HEK293T (cell line): ENCODE results near the gene CLCN4.

Experiments
- CTCF ChIA-PET: fragments of 350-600 bp; formaldehyde crosslinking; extraction: SDS; loops from one replicate; lab custom pipeline; 2021; ENCODE audit warnings: antibody characterized with exemption, inconsistent platforms; lab: Yijun Ruan, JAX
- POLR2A ChIA-PET: fragments of 350-600 bp; formaldehyde crosslinking; extraction: SDS; loops from one replicate; lab custom pipeline; 2020; ENCODE audit warnings: antibody characterized with exemption, inconsistent platforms; lab: Yijun Ruan, JAX
- DNase-seq: peaks from one replicate; pipeline ENCODE4 v3.0.0; 2012; ENCODE audit warnings: mixed read lengths; ENCODE audit errors: extremely low spot score
- ARNT ChIP-seq: fragments of 450-650 bp; IDR thresholded peaks from 2 replicates; pipeline ENCODE4 v1.6.1; 2017; ENCODE audit warnings: mild to moderate bottlenecking
- BHLHE40 ChIP-seq: fragments of 450-650 bp; IDR thresholded peaks from 2 replicates; pipeline ENCODE4 v1.6.1; 2016; ENCODE audit warnings: mild to moderate bottlenecking, moderate library complexity, borderline replicate concordance
- CTBP1 ChIP-seq: fragments of 450-650 bp; IDR thresholded peaks from 2 replicates; pipeline ENCODE4 v1.6.1; 2016; ENCODE audit warnings: borderline replicate concordance
- ELF4 ChIP-seq: fragments of 450-650 bp; IDR thresholded peaks from 2 replicates; pipeline ENCODE4 v1.6.1; 2017; ENCODE audit warnings: antibody characterized with exemption
- FOXA1 ChIP-seq: fragments of 450-650 bp; IDR thresholded peaks from 2 replicates; pipeline ENCODE4 v1.6.1; 2016; ENCODE audit warnings: mild to moderate bottlenecking
- FOXK2 ChIP-seq: fragments of 450-650 bp; IDR thresholded peaks from 2 replicates; pipeline ENCODE4 v1.6.1; 2016; ENCODE audit warnings: mild to moderate bottlenecking
- FOXM1 ChIP-seq: fragments of 450-650 bp; IDR thresholded peaks from 2 replicates; pipeline ENCODE4 v1.6.1; 2017; ENCODE audit warnings: mild to moderate bottlenecking, borderline replicate concordance
- HDGF ChIP-seq: fragments of 450-650 bp; IDR thresholded peaks from 2 replicates; pipeline ENCODE4 v1.6.1; 2017; ENCODE audit warnings: antibody characterized with exemption, borderline replicate concordance
- L3MBTL2 ChIP-seq: fragments of 450-650 bp; conservative IDR thresholded peaks from 2 replicates; pipeline ENCODE4 v1.6.1; 2016; ENCODE audit warnings: mild to moderate bottlenecking
- LEF1 ChIP-seq: fragments of 450-650 bp; IDR thresholded peaks from 2 replicates; pipeline ENCODE4 v1.6.1; 2017; ENCODE audit warnings: mild to moderate bottlenecking, borderline replicate concordance
- NFRKB ChIP-seq: fragments of 450-650 bp; IDR thresholded peaks from 2 replicates; pipeline ENCODE4 v1.6.1; 2016; ENCODE audit warnings: mild to moderate bottlenecking, moderate library complexity
- SP1 ChIP-seq: fragments of 450-650 bp; IDR thresholded peaks from 2 replicates; pipeline ENCODE4 v1.6.1; 2017
- SUZ12 ChIP-seq: fragments of 450-650 bp; IDR thresholded peaks from 2 replicates; pipeline ENCODE4 v1.6.1; 2016; ENCODE audit warnings: mild to moderate bottlenecking
- TARDBP ChIP-seq: fragments of 450-650 bp; IDR thresholded peaks from 2 replicates; pipeline ENCODE4 v1.6.1; 2016
- ZNF384 ChIP-seq: fragments of 450-650 bp; IDR thresholded peaks from 2 replicates; pipeline ENCODE4 v1.6.1; 2016
- TF ChIP-seq, protein P1 (sequence below): fragments of 450-650 bp; IDR thresholded peaks from 2 replicates; pipeline ENCODE4 v1.6.1; 2016

Gene CLCN4

DNA sequence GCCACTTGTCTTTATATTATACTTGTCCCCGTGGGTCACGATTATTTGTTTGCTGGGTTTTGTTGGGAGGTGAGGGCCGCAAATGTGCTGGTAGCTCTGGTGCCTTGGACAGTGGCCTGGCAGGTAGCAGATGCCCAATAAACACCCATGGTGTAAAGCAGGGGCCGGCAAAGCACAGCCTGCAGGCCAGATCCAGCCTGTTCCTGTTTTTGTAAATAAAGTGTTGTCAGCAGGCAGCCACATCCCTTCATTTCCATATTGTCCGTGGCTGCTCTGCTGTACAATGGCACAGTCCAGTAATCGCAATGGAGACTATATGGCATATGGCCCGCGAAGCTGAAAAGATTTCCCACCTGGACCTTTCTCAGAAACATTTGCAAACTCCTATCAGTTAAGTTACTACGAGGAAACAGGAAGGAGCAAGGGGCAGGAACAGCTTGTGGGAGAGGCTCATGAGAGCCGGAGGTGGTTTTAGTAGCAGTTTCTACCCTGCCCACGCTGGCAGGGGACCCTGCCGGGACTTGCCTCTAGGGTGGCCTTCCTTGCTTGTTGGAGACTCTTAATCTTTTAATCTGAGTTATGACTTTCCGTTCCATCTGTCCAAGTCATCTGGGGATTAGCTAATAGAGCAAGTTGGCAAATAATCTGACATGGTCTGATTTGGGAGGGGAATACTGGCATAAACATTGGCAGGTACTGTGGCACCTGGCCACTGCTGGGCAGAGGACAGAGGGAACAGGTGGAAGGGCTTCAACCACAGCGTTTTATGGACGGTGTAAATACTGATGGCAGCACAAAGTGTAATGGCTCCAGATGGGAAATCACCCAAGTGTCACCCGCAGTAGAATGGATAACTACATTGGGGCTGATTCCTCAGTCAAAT, 19.6 kb downstream of the CLCN4 start:
- CTCF ChIA-PET: no interaction called here
- TF ChIP-seq ELF4 (no peak), TARDBP (no peak), CTBP1 (no peak), SUZ12 (no peak), ZNF384 (no peak), ARNT (no peak), FOXM1 (no peak), SP1 (no peak), L3MBTL2 (no peak), NFRKB (no peak), FOXA1 (no peak), LEF1 (no peak), HDGF (no peak), FOXK2 (no peak), BHLHE40 (no peak)
- TF ChIP-seq, protein P1, sequence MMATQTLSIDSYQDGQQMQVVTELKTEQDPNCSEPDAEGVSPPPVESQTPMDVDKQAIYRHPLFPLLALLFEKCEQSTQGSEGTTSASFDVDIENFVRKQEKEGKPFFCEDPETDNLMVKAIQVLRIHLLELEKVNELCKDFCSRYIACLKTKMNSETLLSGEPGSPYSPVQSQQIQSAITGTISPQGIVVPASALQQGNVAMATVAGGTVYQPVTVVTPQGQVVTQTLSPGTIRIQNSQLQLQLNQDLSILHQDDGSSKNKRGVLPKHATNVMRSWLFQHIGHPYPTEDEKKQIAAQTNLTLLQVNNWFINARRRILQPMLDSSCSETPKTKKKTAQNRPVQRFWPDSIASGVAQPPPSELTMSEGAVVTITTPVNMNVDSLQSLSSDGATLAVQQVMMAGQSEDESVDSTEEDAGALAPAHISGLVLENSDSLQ: no peak
- no peak for DNase-seq
- POLR2A ChIA-PET: no interaction called here

DNA sequence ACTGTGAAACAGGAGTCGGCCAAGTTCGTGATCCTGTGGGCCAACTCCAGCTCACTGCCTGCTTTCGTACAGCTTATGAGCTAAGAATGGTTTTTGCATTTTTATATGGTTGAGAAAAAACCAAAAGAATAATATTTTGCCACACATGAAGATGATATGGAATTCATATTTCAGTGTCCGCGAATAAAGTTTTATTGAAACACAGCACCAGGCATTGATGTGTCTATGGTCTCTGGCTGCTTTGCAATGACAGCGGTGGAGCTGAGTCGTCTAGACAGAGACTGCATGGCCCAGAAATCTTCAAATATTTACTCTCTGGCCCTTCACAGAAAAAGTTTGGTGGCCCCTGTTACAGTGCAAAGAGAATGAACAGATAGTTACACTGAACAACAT, 20.2 kb downstream of the CLCN4 start:
- ChIA-PET POLR2A (no interaction called here), CTCF (no interaction called here)
- TF ChIP-seq TARDBP: no peak
- no peak for TF ChIP-seq ZNF384
- TF ChIP-seq LEF1: no peak
- TF ChIP-seq HDGF: no peak
- no peak for TF ChIP-seq BHLHE40
- TF ChIP-seq L3MBTL2: no peak
- no peak for TF ChIP-seq SP1
- no peak for TF ChIP-seq FOXM1
- TF ChIP-seq FOXA1: no peak
- no peak for DNase-seq

DNA sequence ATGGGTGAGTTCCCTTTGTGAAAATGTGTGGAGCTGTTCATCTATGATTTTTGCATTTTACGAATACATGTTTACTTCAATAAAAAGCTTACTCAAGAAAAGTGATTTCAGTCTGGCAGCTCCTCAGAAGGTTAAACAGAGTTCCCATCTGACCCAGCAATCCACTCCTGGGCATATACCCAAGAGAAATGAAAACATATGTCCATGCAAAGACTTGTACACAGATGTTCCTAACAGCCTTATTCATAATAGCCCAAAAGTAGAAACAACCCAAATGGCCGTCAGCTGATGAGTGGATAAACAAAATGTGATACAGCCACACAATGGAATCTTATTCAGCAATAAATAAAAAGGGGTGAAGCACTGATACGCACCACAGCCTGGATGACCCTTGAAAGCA, 20.8 kb downstream of the CLCN4 start:
- TF ChIP-seq, protein P1: no peak
- TF ChIP-seq FOXM1: no peak
- TF ChIP-seq ZNF384: no peak
- TF ChIP-seq HDGF: no peak
- DNase-seq: no peak
- ChIA-PET CTCF (no interaction called here), POLR2A (no interaction called here)

DNA sequence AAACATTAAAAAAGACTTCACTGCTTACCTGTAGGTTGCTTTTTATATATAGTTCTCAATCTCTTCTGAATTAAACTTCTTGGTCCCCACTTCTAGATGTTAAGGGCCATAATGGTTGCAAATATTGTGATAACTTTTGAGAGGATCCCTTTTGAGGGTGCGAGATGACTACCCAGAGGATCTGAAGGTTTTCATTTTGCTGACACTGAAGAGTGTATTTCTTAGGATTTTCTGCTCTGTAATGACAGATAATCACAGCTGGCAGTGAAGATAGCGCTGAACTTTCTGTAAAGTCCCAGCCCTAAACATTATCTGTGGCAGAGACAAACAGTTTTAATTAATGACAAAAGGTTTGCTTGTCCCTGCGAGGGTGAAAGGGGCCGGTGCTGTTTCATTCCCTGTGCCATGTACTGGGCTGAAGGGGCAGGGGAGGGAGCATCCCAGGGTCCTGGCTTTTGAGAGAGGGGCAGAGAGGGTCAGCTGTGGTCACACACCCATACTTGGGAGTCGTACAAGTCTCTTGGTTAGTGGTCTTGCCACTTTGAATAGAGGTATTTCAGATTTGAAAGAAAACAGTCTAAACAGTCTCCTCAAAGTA, 22.2 kb downstream of the CLCN4 start:
- no peak for DNase-seq
- ChIA-PET POLR2A (no interaction called here), CTCF (no interaction called here)
- TF ChIP-seq FOXA1: no peak
- TF ChIP-seq SUZ12: no peak
- no peak for TF ChIP-seq BHLHE40
- TF ChIP-seq LEF1: no peak

DNA sequence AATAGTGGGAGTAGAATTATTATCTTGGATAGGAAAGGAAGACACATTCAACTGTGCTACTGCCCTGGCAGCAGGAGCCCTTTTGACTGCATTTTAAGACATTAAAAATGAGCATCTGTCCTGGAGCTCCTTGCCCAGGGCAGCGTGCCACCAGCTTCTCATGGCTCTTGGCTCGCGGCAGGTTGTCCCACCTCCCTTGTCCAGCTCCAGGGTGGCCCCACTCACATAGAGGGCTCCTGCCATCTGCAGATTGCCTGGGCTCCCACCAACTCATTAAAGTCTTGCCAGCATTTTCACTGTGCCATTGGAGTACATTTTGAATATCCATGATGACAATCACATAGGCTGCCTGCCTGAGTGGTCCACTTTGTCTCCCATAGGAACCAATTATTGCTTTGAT, 27.0 kb downstream of the CLCN4 start:
- POLR2A ChIA-PET: no interaction called here
- CTCF ChIA-PET: no interaction called here
- no peak for DNase-seq
- TF ChIP-seq NFRKB: no peak
- TF ChIP-seq LEF1: no peak
- no peak for TF ChIP-seq ZNF384
- TF ChIP-seq SP1: no peak
- TF ChIP-seq FOXA1: no peak

DNA sequence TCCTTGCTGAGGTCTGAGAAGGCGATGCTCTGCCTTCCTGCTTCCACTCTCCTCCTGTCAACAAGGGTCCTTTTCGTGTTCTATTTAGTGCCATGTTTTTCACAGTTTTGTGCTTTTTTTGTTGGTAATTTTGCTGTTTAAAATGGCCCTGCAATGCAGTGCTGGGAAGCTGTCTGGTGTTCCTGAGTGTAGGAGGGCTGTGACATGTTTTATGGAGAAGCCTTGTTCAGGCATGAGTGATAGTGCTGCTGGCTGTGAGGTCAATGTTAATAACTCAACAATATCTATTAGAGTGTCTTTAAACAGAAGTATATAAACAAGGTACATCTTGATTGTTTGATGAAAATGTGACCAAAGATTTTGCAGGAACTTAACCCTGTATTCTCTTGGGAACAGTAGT, 27.6 kb downstream of the CLCN4 start:
- no peak for DNase-seq
- POLR2A ChIA-PET: no interaction called here
- no peak for TF ChIP-seq CTBP1
- no peak for TF ChIP-seq TARDBP
- TF ChIP-seq, protein P1: no peak
- TF ChIP-seq ARNT: no peak
- no peak for TF ChIP-seq LEF1
- TF ChIP-seq ELF4: no peak
- no peak for TF ChIP-seq SUZ12
- TF ChIP-seq FOXK2: no peak
- TF ChIP-seq SP1: no peak
- TF ChIP-seq FOXA1: no peak
- no peak for TF ChIP-seq HDGF
- TF ChIP-seq FOXM1: no peak
- no peak for TF ChIP-seq ZNF384
- no peak for TF ChIP-seq L3MBTL2
- TF ChIP-seq BHLHE40: no peak
- no peak for TF ChIP-seq NFRKB
- CTCF ChIA-PET: no interaction called here

DNA sequence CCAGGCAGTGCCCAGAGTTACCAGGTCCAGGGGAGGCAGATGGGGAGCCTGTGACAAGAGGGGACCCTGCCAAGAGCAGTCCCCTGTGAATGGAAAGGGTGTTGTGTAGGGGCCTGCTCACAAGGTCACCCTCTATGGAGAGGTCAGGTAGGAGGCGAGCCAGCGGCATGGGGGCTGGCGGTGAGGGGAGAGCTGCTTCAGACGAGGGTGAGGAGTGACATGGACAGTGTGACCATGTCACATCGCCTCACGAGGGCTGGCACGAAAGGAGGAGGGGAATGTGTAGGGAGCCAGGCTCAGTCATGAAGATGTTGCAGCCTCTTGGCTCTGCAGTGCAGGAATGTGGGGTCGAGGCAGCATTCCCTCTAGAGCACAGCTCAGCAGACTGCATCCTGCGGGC, 29.6 kb downstream of the CLCN4 start:
- ChIA-PET CTCF (interaction anchor here (0.6 kb wide), 1 partner anchor 561 kb away, joined by 3 read pairs; no protein-coding TSS in a partner anchor), POLR2A (no interaction called here)
- DNase-seq: no peak
- TF ChIP-seq BHLHE40 (no peak), ELF4 (no peak), ZNF384 (no peak), TARDBP (no peak), NFRKB (no peak), FOXK2 (no peak), L3MBTL2 (no peak), ARNT (no peak), SP1 (no peak), CTBP1 (no peak), SUZ12 (no peak), HDGF (no peak)
- TF ChIP-seq, protein P1: no peak
